ENCODE data around the gene HEPHL1.
"Not testable (repeated sequence)": the region's sequence is repeated elsewhere in the genome, so short reads cannot be mapped to it uniquely, and the experiment has no call there.

Gene HEPHL1

DNA sequence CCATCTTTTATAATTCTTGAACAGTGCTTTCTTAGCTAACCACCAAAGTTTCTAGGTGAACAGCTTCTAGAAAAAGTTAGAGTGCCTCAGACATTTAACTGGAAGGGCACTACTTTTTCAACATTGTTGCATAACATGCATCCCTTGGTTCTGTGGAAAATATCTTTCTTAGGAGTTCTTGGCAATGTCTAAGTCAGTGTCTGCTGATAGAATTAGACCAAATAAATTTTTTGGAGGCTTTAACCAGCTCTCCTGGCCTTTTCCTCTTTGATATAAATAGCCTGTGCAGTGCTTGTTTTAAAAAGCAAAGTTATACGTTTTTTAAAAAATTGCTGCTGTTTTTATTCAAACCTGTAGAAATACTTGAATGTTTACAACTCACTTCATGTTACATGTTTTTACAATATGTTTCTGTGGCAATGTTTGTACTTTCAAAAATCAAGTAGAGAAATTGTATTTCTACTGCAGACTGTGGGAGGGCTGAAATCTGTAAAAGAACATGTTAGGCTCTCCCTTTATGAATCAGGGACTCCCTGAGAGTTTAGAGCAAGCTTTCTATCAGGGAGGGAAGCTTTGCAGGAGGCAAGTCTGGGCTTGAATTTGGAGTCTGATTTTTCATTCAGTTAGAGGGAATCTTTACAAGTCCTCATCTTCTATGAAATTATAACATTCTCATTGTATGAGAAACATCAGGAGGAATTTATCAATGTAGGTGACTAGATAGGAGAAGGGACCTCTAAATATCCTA lies 91.2 kb downstream of the HEPHL1 start:
- H3K4me1 ChIP-seq (ENCODE audit: control insufficient read depth, insufficient read depth, low read length) = no peaks in the 10 kb centered on the region
- H3K27ac ChIP-seq (ENCODE audit: low read depth, low read length) = no peak overlapping the region
- no peaks in the 10 kb centered on the region for H3K27me3 ChIP-seq (ENCODE audit: control insufficient read depth, insufficient read depth, low read length)
- no peak overlapping the region for H3K9ac ChIP-seq (ENCODE audit: low read depth, low read length)
- H3K36me3 ChIP-seq (ENCODE audit: control insufficient read depth, insufficient read depth, low read length) = no peaks in the 10 kb centered on the region
- H3K9me3 ChIP-seq (ENCODE audit: control insufficient read depth, insufficient read depth, low read length) = no peaks in the 10 kb centered on the region
- H3K4me3 ChIP-seq (ENCODE audit: low read depth, low read length) = no peak overlapping the region

GRCh38 chr11:94117197-94117574 lies 96.0 kb downstream of the HEPHL1 start:
- Histone ChIP-seq H3K27me3 (ENCODE audit: control insufficient read depth, insufficient read depth, low read length) (no peaks in the 10 kb centered on the region), H3K36me3 (ENCODE audit: control insufficient read depth, insufficient read depth, low read length) (no peaks in the 10 kb centered on the region), H3K9ac (ENCODE audit: low read depth, low read length) (no peak overlapping the region), H3K4me3 (ENCODE audit: low read depth, low read length) (no peak overlapping the region), H3K27ac (ENCODE audit: low read depth, low read length) (no peak overlapping the region), H3K4me1 (ENCODE audit: control insufficient read depth, insufficient read depth, low read length) (peaks cover 27% of the 10 kb centered on the region), H3K9me3 (ENCODE audit: control insufficient read depth, insufficient read depth, low read length) (no peaks in the 10 kb centered on the region)

GRCh38 chr11:94117871-94118270 lies 96.7 kb downstream of the HEPHL1 start:
- H3K4me3 ChIP-seq (ENCODE audit: low read depth, low read length) = no peak overlapping the region
- H3K4me1 ChIP-seq (ENCODE audit: control insufficient read depth, insufficient read depth, low read length) = peaks cover 27% of the 10 kb centered on the region
- H3K27ac ChIP-seq (ENCODE audit: low read depth, low read length) = no peak overlapping the region
- H3K9ac ChIP-seq (ENCODE audit: low read depth, low read length) = no peak overlapping the region
- no peaks in the 10 kb centered on the region for H3K27me3 ChIP-seq (ENCODE audit: control insufficient read depth, insufficient read depth, low read length)
- H3K9me3 ChIP-seq (ENCODE audit: control insufficient read depth, insufficient read depth, low read length) = no peaks in the 10 kb centered on the region
- no peaks in the 10 kb centered on the region for H3K36me3 ChIP-seq (ENCODE audit: control insufficient read depth, insufficient read depth, low read length)

DNA sequence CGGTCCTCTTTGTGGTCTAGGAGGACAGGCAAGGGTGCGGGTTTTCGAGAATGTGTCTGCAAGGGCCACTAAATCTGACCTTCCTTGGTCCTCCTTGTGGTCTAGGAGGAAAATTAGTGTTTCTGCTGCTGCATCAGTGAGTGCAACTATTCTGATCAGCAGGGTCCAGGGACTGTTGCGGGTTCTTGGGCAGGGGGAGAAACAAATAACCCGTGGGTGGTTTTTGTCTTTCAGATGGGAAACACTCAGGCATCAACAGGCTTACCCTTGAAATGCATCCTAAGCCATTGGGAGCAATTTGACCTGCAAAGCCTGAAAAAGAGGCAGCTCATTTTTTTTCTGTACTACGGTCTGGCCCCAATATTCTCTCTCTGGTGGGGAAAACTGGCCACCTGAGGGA lies 98.5 kb downstream of the HEPHL1 start:
- not testable (repeated sequence) for H3K27me3 ChIP-seq (ENCODE audit: control insufficient read depth, insufficient read depth, low read length); H3K9me3 ChIP-seq (ENCODE audit: control insufficient read depth, insufficient read depth, low read length); H3K9ac ChIP-seq (ENCODE audit: low read depth, low read length); H3K36me3 ChIP-seq (ENCODE audit: control insufficient read depth, insufficient read depth, low read length)
- Histone ChIP-seq H3K27ac (ENCODE audit: low read depth, low read length) (peak overlapping the region; percentile 69), H3K4me3 (ENCODE audit: low read depth, low read length) (peak overlapping the region; percentile 35; the same call in 1 of the 2 replicates), H3K4me1 (ENCODE audit: control insufficient read depth, insufficient read depth, low read length) (peaks cover 27% of the 10 kb centered on the region)

DNA sequence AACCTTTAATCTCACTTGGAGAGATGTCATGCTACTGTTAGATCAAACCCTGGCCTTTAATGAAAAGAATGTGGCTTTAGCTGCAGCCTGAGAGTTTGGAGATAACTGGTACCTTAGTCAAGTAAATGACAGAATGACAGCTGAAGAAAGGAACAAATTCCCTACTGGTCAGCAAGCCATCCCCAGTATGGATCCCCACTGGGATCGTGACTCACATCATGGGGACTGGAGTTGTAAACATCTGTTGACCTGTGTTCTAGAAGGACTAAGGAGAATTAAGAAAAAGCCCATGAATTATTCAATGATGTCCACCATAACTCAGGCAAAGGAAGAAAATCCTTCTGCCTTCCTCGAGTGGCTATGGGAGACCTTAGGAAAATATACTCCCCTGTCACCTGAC lies 99.4 kb downstream of the HEPHL1 start:
- not testable (repeated sequence) for H3K27me3 ChIP-seq (ENCODE audit: control insufficient read depth, insufficient read depth, low read length); H3K9ac ChIP-seq (ENCODE audit: low read depth, low read length); H3K36me3 ChIP-seq (ENCODE audit: control insufficient read depth, insufficient read depth, low read length); H3K9me3 ChIP-seq (ENCODE audit: control insufficient read depth, insufficient read depth, low read length); H3K4me3 ChIP-seq (ENCODE audit: low read depth, low read length)
- peak overlapping the region; percentile 69 for H3K27ac ChIP-seq (ENCODE audit: low read depth, low read length)
- H3K4me1 ChIP-seq (ENCODE audit: control insufficient read depth, insufficient read depth, low read length) = peaks cover 27% of the 10 kb centered on the region

- Histone ChIP-seq H3K9ac (ENCODE audit: low read depth, low read length) (no peak overlapping the region), H3K4me3 (ENCODE audit: low read depth, low read length) (no peak overlapping the region), H3K4me1 (ENCODE audit: control insufficient read depth, insufficient read depth, low read length) (peaks cover 27% of the 10 kb centered on the region), H3K9me3 (ENCODE audit: control insufficient read depth, insufficient read depth, low read length) (no peaks in the 10 kb centered on the region), H3K27ac (ENCODE audit: low read depth, low read length) (peak overlapping the region; percentile 69), H3K36me3 (ENCODE audit: control insufficient read depth, insufficient read depth, low read length) (no peaks in the 10 kb centered on the region), H3K27me3 (ENCODE audit: control insufficient read depth, insufficient read depth, low read length) (no peaks in the 10 kb centered on the region)
Observed at GRCh38 chr11:94120946-94121345, 99.8 kb downstream of the HEPHL1 start.

DNA sequence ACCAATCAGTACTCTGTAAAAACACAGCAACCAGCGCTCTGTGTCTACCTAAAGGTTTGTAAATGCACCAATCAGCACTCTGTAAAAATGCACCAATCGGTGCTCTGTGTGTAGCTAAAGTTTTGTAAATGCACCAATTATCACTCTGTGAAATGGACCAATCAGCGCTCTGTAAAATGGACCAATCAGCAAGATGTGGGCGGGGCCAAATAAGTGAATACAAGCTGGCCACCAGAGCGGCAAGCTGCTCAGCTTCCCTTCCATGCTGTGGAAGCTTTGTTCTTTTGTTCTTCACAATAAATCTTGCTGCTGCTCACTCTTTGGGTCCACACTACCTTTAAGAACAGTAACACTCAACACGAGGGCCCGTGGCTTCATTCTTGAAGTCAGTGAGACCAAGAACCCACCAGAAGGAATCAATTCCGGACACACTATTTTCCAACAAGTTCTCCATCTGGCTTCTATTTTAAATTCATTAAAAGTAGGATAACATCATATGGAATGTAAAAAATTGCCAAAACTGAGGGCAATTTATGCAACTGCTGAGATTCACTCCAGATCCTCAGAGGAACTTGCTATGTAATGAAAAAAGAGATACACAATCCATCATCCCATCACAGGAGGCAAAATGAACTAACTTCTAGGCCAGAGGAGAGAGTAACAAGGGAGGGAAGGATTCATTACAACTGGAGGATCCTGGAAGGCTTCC lies 104.4 kb downstream of the HEPHL1 start:
- H3K9me3 ChIP-seq (ENCODE audit: control insufficient read depth, insufficient read depth, low read length) = no peaks in the 10 kb centered on the region
- H3K27me3 ChIP-seq (ENCODE audit: control insufficient read depth, insufficient read depth, low read length) = peaks cover 3% of the 10 kb centered on the region; the same call in 1 of the 2 replicates
- no peak overlapping the region for H3K9ac ChIP-seq (ENCODE audit: low read depth, low read length)
- H3K36me3 ChIP-seq (ENCODE audit: control insufficient read depth, insufficient read depth, low read length) = no peaks in the 10 kb centered on the region
- no peak overlapping the region for H3K27ac ChIP-seq (ENCODE audit: low read depth, low read length)
- no peak overlapping the region for H3K4me3 ChIP-seq (ENCODE audit: low read depth, low read length)
- H3K4me1 ChIP-seq (ENCODE audit: control insufficient read depth, insufficient read depth, low read length) = peaks cover 21% of the 10 kb centered on the region

- no peak overlapping the region for H3K27ac ChIP-seq (ENCODE audit: low read depth, low read length)
Observed at GRCh38 chr11:94127638-94128037, 106.5 kb downstream of the HEPHL1 start.

GRCh38 chr11:94128291-94128745 lies 107.2 kb downstream of the HEPHL1 start:
- peak overlapping the region; percentile 88 for H3K9ac ChIP-seq (ENCODE audit: low read depth, low read length)
- no peaks in the 10 kb centered on the region for H3K9me3 ChIP-seq (ENCODE audit: control insufficient read depth, insufficient read depth, low read length)
- peaks cover 37% of the 10 kb centered on the region for H3K4me1 ChIP-seq (ENCODE audit: control insufficient read depth, insufficient read depth, low read length)
- no peaks in the 10 kb centered on the region for H3K36me3 ChIP-seq (ENCODE audit: control insufficient read depth, insufficient read depth, low read length)
- peaks cover 3% of the 10 kb centered on the region; the same call in 1 of the 2 replicates for H3K27me3 ChIP-seq (ENCODE audit: control insufficient read depth, insufficient read depth, low read length)
- peak overlapping the region; percentile 87 for H3K4me3 ChIP-seq (ENCODE audit: low read depth, low read length)
- peak overlapping the region; percentile 88 for H3K27ac ChIP-seq (ENCODE audit: low read depth, low read length)

More at GRCh38 chr11:94127638-94128037, 106.5 kb downstream of the HEPHL1 start:
- Histone ChIP-seq H3K4me3 (ENCODE audit: low read depth, low read length) (peak overlapping the region; percentile 87), H3K36me3 (ENCODE audit: control insufficient read depth, insufficient read depth, low read length) (no peaks in the 10 kb centered on the region), H3K4me1 (ENCODE audit: control insufficient read depth, insufficient read depth, low read length) (peaks cover 33% of the 10 kb centered on the region), H3K9me3 (ENCODE audit: control insufficient read depth, insufficient read depth, low read length) (no peaks in the 10 kb centered on the region), H3K9ac (ENCODE audit: low read depth, low read length) (no peak overlapping the region), H3K27me3 (ENCODE audit: control insufficient read depth, insufficient read depth, low read length) (peaks cover 3% of the 10 kb centered on the region; the same call in 1 of the 2 replicates)

- H3K4me1 ChIP-seq (ENCODE audit: control insufficient read depth, insufficient read depth, low read length) = peaks cover 43% of the 10 kb centered on the region
- H3K4me3 ChIP-seq (ENCODE audit: low read depth, low read length) = peak within 1 kb of the TSS; percentile 87
- H3K9me3 ChIP-seq (ENCODE audit: control insufficient read depth, insufficient read depth, low read length) = no peaks in the 10 kb centered on the region
- H3K27me3 ChIP-seq (ENCODE audit: control insufficient read depth, insufficient read depth, low read length) = peaks cover 3% of the 10 kb centered on the region; the same call in 1 of the 2 replicates
- H3K36me3 ChIP-seq (ENCODE audit: control insufficient read depth, insufficient read depth, low read length) = no peaks in the 10 kb centered on the region
- H3K9ac ChIP-seq (ENCODE audit: low read depth, low read length) = peak within 1 kb of the TSS; percentile 88
- peak within 1 kb of the TSS; percentile 88 for H3K27ac ChIP-seq (ENCODE audit: low read depth, low read length)
Observed at GRCh38 chr11:94128746-94129511, 107.8 kb downstream of the HEPHL1 start, which contains the start of gene PANX1. PANX1 (plus strand) TSS chr11:94128841; CDS start chr11:94129313, 472 bp downstream.

All from HUES48 (cell line).